Endothelial cell (in vitro differentiated cells): ENCODE results near the gene FOXS1. TPM values are rescaled to one million over a fixed set of nuclear protein-coding genes. Genes with fewer than 3 reads are reported as not detected.

Experiments
- DNase-seq: peaks from one replicate; pipeline ENCODE4 v3.0.0; 2021; ENCODE audit warnings: low spot score
- H3K27ac Mint-ChIP-seq: one replicate; pipeline ENCODE4 v1.8.0; 2021; ENCODE audit warnings: mixed read lengths, inconsistent platforms; ENCODE audit not compliant: unreplicated experiment
- H3K27me3 Mint-ChIP-seq: one replicate; pipeline ENCODE4 v1.8.0; 2021; ENCODE audit warnings: mild to moderate bottlenecking, moderate library complexity, mixed read lengths, inconsistent platforms; ENCODE audit not compliant: unreplicated experiment
- H3K36me3 Mint-ChIP-seq: one replicate; pipeline ENCODE4 v1.8.0; 2021; ENCODE audit warnings: mild to moderate bottlenecking, low read depth, mixed read lengths, inconsistent platforms; ENCODE audit not compliant: unreplicated experiment
- H3K4me1 Mint-ChIP-seq: one replicate; pipeline ENCODE4 v1.8.0; 2021; ENCODE audit warnings: mild to moderate bottlenecking, mixed read lengths, inconsistent platforms; ENCODE audit not compliant: unreplicated experiment
- H3K4me3 Mint-ChIP-seq: one replicate; pipeline ENCODE4 v1.8.0; 2021; ENCODE audit warnings: mild to moderate bottlenecking, mixed read lengths, inconsistent platforms; ENCODE audit not compliant: unreplicated experiment
- H3K9me3 Mint-ChIP-seq: one replicate; pipeline ENCODE4 v1.8.0; 2021; ENCODE audit warnings: mixed read lengths, inconsistent platforms; ENCODE audit not compliant: unreplicated experiment
- total RNA-seq: library from RNA; stranded (reverse); fragmentation: NEBNext Ultra II Directional; extraction: Animal tissue kit (Norgen Biotek cat#: 25700); gene quantifications from one replicate; pipeline ENCODE4 v1.2.1, GENCODE V29; 2021; ENCODE audit not compliant: unreplicated experiment
- TF ChIP-seq, protein P1 (sequence below): fragments of 200-600 bp; sonication (generic); IDR thresholded peaks from one replicate; pipeline ENCODE4 v1.5.0; 2021; ENCODE audit warnings: antibody characterized with exemption; ENCODE audit not compliant: unreplicated experiment

FOXS1 gene
- total RNA-seq, 1 donor from 2014 or later = 9.6 TPM

DNA sequence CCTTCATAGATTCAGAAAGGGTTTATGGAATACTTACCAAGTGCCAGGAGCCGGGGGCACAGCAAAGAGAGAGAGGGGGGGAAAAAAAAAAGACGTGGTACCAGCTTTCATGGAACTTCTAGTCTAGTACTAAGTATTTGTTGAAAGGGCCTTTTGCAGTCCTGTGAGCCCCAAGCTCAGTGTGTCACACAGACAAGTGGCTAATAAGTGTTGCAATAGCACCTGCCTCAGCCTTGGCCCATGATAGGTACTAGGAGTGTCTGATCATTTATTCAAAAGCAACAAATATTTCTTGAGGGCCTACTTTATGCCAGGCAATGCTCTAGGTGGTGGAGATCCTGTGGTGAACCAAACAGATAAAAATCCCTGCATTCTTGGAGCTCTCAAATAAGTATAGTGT, 18.3 kb downstream of the FOXS1 start:
- no peak overlapping the region for H3K27ac Mint-ChIP-seq
- H3K4me1 Mint-ChIP-seq = peaks cover 30% of the 10 kb centered on the region
- H3K36me3 Mint-ChIP-seq = peaks cover 4% of the 10 kb centered on the region
- H3K9me3 Mint-ChIP-seq = no peaks in the 10 kb centered on the region
- DNase-seq = no peak
- peaks cover 10% of the 10 kb centered on the region for H3K27me3 Mint-ChIP-seq
- TF ChIP-seq, protein P1, sequence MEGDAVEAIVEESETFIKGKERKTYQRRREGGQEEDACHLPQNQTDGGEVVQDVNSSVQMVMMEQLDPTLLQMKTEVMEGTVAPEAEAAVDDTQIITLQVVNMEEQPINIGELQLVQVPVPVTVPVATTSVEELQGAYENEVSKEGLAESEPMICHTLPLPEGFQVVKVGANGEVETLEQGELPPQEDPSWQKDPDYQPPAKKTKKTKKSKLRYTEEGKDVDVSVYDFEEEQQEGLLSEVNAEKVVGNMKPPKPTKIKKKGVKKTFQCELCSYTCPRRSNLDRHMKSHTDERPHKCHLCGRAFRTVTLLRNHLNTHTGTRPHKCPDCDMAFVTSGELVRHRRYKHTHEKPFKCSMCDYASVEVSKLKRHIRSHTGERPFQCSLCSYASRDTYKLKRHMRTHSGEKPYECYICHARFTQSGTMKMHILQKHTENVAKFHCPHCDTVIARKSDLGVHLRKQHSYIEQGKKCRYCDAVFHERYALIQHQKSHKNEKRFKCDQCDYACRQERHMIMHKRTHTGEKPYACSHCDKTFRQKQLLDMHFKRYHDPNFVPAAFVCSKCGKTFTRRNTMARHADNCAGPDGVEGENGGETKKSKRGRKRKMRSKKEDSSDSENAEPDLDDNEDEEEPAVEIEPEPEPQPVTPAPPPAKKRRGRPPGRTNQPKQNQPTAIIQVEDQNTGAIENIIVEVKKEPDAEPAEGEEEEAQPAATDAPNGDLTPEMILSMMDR = no peak
- no peak overlapping the region for H3K4me3 Mint-ChIP-seq

DNA sequence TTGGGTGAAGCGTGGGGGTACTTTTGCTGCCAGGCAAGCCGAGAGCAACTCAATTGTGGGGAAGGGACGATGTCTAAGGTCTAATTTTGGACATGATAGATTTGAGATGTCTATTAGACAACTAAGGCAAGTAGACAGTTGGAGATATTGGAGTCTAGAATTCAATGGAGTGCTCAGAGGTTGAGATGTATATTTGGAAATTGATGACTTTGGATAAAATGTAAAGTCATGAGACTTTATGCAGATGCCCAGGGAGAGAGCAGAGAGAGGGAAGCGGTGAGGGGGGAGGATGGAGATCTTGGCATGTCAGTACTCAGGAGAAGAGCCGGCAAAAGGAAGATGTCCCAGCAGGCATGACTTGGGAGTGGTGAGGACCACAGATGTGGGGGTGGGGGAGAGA, 19.3 kb downstream of the FOXS1 start:
- no peak overlapping the region for H3K27ac Mint-ChIP-seq
- TF ChIP-seq, protein P1 = no peak
- peaks cover 10% of the 10 kb centered on the region for H3K27me3 Mint-ChIP-seq
- H3K36me3 Mint-ChIP-seq = peaks cover 4% of the 10 kb centered on the region
- no peak for DNase-seq
- no peaks in the 10 kb centered on the region for H3K9me3 Mint-ChIP-seq
- H3K4me3 Mint-ChIP-seq = no peak overlapping the region
- peaks cover 30% of the 10 kb centered on the region for H3K4me1 Mint-ChIP-seq

DNA sequence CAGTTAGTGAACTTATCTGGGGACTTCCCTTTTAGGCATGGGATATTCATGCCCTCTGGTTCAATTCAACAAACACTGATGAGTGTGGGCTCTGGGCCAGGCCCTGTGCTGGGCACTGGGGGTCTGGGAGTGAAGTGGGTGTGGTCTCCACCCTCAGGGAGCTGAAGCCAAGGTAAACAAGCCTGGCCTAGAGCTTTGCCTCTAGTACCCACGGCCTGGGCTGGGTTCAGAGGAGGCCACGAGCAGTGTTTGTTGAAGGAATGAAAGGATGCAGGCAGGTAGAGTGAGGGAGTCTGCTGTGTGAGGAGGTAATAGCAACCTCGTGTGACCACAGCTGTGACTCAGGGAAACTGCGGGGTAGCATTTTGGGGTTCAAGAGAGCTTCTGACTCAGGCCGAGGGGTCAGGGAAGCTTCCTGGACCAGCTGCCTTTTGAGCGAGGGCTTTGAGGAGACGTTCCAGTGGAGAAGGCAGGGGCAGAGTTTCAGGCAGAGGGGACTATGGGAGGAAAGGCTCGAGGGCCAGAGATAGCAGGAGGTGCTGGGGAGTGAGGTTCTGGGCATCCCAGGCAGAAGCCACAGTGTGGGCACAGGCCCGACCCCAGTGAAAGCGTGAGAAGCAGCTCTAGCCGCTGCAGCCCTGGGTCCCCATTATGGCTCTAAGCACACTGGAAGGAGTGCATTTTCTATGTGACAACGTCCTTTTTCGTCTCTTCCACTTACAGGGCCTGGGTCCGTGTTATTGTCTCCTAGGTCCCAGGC, 20.7 kb downstream of the FOXS1 start:
- Mint-ChIP-seq H3K4me1 (peaks cover 24% of the 10 kb centered on the region), H3K27ac (no peak overlapping the region), H3K9me3 (no peaks in the 10 kb centered on the region), H3K36me3 (peaks cover 7% of the 10 kb centered on the region), H3K4me3 (no peak overlapping the region), H3K27me3 (peaks cover 10% of the 10 kb centered on the region)
- TF ChIP-seq, protein P1 = no peak
- DNase-seq = no peak

DNA sequence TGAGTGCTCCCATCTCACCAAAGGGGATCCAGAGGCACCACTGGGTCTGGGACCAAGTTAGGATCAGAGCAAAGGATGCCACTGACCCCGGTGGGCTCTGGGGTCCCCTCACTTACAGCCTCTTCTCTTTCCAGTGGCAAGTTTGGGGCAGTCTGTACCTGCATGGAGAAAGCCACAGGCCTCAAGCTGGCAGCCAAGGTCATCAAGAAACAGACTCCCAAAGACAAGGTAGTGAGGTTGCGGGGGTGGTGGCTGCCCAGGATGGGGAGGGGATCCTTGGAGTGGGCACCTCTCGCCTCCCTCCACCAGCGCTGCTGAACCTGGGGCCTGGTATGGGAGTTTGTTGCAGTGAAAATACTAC, 21.3 kb downstream of the FOXS1 start:
- H3K4me1 Mint-ChIP-seq = peaks cover 17% of the 10 kb centered on the region
- H3K27me3 Mint-ChIP-seq = peaks cover 6% of the 10 kb centered on the region
- H3K27ac Mint-ChIP-seq = no peak overlapping the region
- H3K36me3 Mint-ChIP-seq = peaks cover 7% of the 10 kb centered on the region
- TF ChIP-seq, protein P1 = no peak
- no peak for DNase-seq
- no peaks in the 10 kb centered on the region for H3K9me3 Mint-ChIP-seq
- H3K4me3 Mint-ChIP-seq = peak overlapping the region; percentile 53

DNA sequence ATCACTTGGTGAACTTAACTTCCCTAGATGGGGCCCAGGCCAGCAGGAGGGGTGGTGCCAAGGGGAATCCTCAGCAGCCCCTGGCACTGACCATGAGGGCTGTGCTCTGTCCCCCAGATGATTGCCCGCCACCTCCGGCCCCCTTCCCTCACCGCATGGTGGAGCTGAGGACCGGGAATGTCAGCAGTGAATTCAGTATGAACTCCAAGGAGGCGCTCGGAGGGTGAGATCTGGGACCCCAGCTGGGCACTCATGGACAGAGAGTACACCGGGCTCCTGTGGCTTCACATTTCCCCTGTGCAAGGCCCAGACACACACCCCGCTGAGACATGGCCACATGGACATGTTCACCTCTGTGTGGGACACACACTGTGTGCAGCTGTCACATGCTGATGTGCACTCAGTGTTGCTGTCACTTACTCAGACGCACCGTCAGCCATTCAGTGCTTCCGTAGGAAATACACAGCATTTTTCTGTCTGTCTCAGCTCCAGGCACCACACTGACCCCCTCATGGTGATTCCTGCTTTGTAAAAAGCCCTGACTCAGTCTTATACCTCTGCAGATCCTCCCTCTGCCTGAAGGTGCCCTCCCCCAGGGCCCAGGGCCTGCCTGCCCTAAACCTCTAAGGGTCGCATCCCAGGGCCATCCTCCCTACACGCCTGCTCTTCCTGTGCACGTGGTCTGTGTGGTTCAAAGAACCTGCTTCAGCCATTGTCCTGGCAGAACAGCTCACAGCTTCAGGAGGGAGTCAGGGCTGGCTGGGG, 21.9 kb downstream of the FOXS1 start:
- Mint-ChIP-seq H3K27me3 (peaks cover 6% of the 10 kb centered on the region), H3K36me3 (peaks cover 6% of the 10 kb centered on the region), H3K4me1 (peaks cover 12% of the 10 kb centered on the region), H3K27ac (no peak overlapping the region), H3K4me3 (peak overlapping the region; percentile 53), H3K9me3 (no peaks in the 10 kb centered on the region)
- TF ChIP-seq, protein P1 = no peak
- DNase-seq = no peak
